NCI-H1417 (cell line): ENCODE measurements around the gene PER1.
"Not testable (repeated sequence)": the region's sequence is repeated elsewhere in the genome, so short reads cannot be mapped to it uniquely, and the experiment has no call there.

Experiments
- DNase-seq, 3 experiments: peaks; one replicate each; lab custom pipeline; 2025; lab: John Stamatoyannopoulos, UW

Gene PER1

GRCh38 chr17:8173056-8173870, 21.1 kb upstream of the PER1 start:
- peak; percentile 80 to 96 (median 88) for DNase-seq

GRCh38 chr17:8170186-8170585, 18.0 kb upstream of the PER1 start:
- DNase-seq, result not testable (repeated sequence)

- no peak for DNase-seq
Measured at GRCh38 chr17:8167526-8167925, 15.3 kb upstream of the PER1 start.

- no peak for DNase-seq
Measured at GRCh38 chr17:8166731-8167130, 14.5 kb upstream of the PER1 start.

GRCh38 chr17:8164815-8165131, 12.6 kb upstream of the PER1 start:
- no peak for DNase-seq

- peak in 2 of 3 experiments; percentile 26 to 38 for DNase-seq
Measured at GRCh38 chr17:8163978-8164814, 12.0 kb upstream of the PER1 start.

- peak in 1 of 3 experiments; percentile 11 for DNase-seq
Measured at GRCh38 chr17:8162997-8163977, 11.1 kb upstream of the PER1 start.

- DNase-seq, result peak; percentile 55 to 61 (median 60)
Measured at GRCh38 chr17:8162233-8162996, 10.2 kb upstream of the PER1 start, which contains the start of gene VAMP2. Gene VAMP2 (minus strand): TSS chr17:8162948. CDS start chr17:8162879, 69 bp downstream.

- peak in 1 of 3 experiments; percentile 2 for DNase-seq
Measured at GRCh38 chr17:8161289-8162232, 9.4 kb upstream of the PER1 start.

GRCh38 chr17:8160741-8161221, 8.6 kb upstream of the PER1 start:
- no peak for DNase-seq

- DNase-seq, result no peak
Measured at GRCh38 chr17:8160224-8160577, 8.0 kb upstream of the PER1 start.

GRCh38 chr17:8159459-8160223, 7.4 kb upstream of the PER1 start:
- DNase-seq, result no peak

GRCh38 chr17:8159032-8159400, 6.8 kb upstream of the PER1 start:
- no peak for DNase-seq

GRCh38 chr17:8158267-8159031, 6.2 kb upstream of the PER1 start:
- DNase-seq, result peak; percentile 52 to 75 (median 68)

GRCh38 chr17:8156246-8156992, 4.2 kb upstream of the PER1 start:
- peak; percentile 96 to 100 (median 97) for DNase-seq

- no peak for DNase-seq
Measured at GRCh38 chr17:8155996-8156245, 3.7 kb upstream of the PER1 start.

GRCh38 chr17:8155231-8155995, 3.2 kb upstream of the PER1 start:
- DNase-seq, result no peak
